IMR-90 (cell line): ENCODE measurements around the gene OPTN. TPM values are rescaled to one million over a fixed set of nuclear protein-coding genes. Genes with fewer than 3 reads are reported as not detected.

ENCODE experiments used
- ATAC-seq: fragments of 200-7000 bp; cut with Tn5 transposase; 2 replicates; pipeline ENCODE4 v1.9.1; 2020; ENCODE audit warnings: low read depth, mild to moderate bottlenecking, moderate library complexity
- BruUV-seq: library from RNA; stranded (reverse); fragments of 400-500 nt; replicated peaks from 2 replicates; lab custom pipeline; 2021; lab: Mats Ljungman, UMichigan
- CTCF ChIA-PET: fragments of 300-600 bp; formaldehyde crosslinking; extraction: SDS; loops from one replicate; lab custom pipeline; 2021; ENCODE audit warnings: antibody characterized with exemption; lab: Yijun Ruan, JAX
- POLR2A ChIA-PET: fragments of 300-600 bp; sonication (Branson Sonifier 250); formaldehyde crosslinking; loops from one replicate; lab custom pipeline; 2022; ENCODE audit warnings: antibody characterized with exemption; ENCODE audit not compliant: unreplicated experiment; lab: Charles Lee
- DNase-seq: peaks from one replicate; pipeline ENCODE4 v3.0.0; 2013
- H2AFZ ChIP-seq: replicated peaks from 2 replicates; pipeline ENCODE3; 2013; ENCODE audit warnings: low read length, mild to moderate bottlenecking; ENCODE audit not compliant: poor library complexity
- H2AK5ac ChIP-seq: 2 replicates; pipeline ENCODE4 v1.6.1; 2013; ENCODE audit warnings: low read depth, low read length, inconsistent platforms
- H2AK9ac ChIP-seq: replicated peaks from 2 replicates; pipeline ENCODE3; 2013; ENCODE audit warnings: mild to moderate bottlenecking, low read depth, low read length, moderate library complexity; ENCODE audit not compliant: poor library complexity
- H2BK120ac ChIP-seq: 2 replicates; pipeline ENCODE4 v1.6.1; 2013; ENCODE audit warnings: low read depth, low read length, inconsistent platforms
- H2BK15ac ChIP-seq: 3 replicates; pipeline ENCODE4 v1.6.1; 2013; ENCODE audit warnings: low read depth, low read length, inconsistent platforms
- H2BK20ac ChIP-seq: 2 replicates; pipeline ENCODE4 v1.6.1; 2013; ENCODE audit warnings: low read depth, mild to moderate bottlenecking, inconsistent platforms, low read length, moderate library complexity
- H2BK5ac ChIP-seq: 2 replicates; pipeline ENCODE4 v1.6.1; 2013; ENCODE audit warnings: mild to moderate bottlenecking, low read depth, low read length, inconsistent platforms; ENCODE audit not compliant: poor library complexity, severe bottlenecking
- H3K14ac ChIP-seq: replicated peaks from 2 replicates; pipeline ENCODE4 v1.6.1; 2013; ENCODE audit warnings: low read depth, low read length, inconsistent platforms
- H3K18ac ChIP-seq: 2 replicates; pipeline ENCODE4 v1.6.1; 2013; ENCODE audit warnings: low read depth, low read length, control low read depth
- H3K23ac ChIP-seq: 2 replicates; pipeline ENCODE4 v1.6.1; 2013; ENCODE audit warnings: low read depth, low read length, inconsistent platforms
- H3K27ac ChIP-seq: 2 replicates; pipeline ENCODE4 v1.5.1; 2013; ENCODE audit warnings: mild to moderate bottlenecking, control low read depth, low read length; ENCODE audit not compliant: insufficient read depth
- H3K27me3 ChIP-seq: 2 replicates; pipeline ENCODE4 v1.6.1; 2013; ENCODE audit warnings: low read length; ENCODE audit not compliant: control insufficient read depth, insufficient read depth
- H3K36me3 ChIP-seq: 2 replicates; pipeline ENCODE4 v1.6.1; 2013; ENCODE audit warnings: low read length, mixed read lengths; ENCODE audit not compliant: control insufficient read depth, insufficient read depth
- H3K4ac ChIP-seq: 2 replicates; pipeline ENCODE4 v1.6.1; 2013; ENCODE audit warnings: low read depth, low read length, inconsistent platforms
- H3K4me1 ChIP-seq: 2 replicates; pipeline ENCODE4 v1.6.1; 2013; ENCODE audit warnings: low read length, mixed read lengths; ENCODE audit not compliant: control insufficient read depth, insufficient read depth
- H3K4me2 ChIP-seq: 2 replicates; pipeline ENCODE4 v1.6.1; 2013; ENCODE audit warnings: low read depth, mild to moderate bottlenecking, control low read depth, low read length, moderate library complexity
- H3K4me3 ChIP-seq: 2 replicates; pipeline ENCODE4 v1.5.1; 2013; ENCODE audit warnings: low read depth, mild to moderate bottlenecking, control low read depth, low read length, moderate library complexity; ENCODE audit not compliant: insufficient read depth
- H3K56ac ChIP-seq: 2 replicates; pipeline ENCODE4 v1.6.1; 2013; ENCODE audit warnings: low read length, inconsistent platforms; ENCODE audit not compliant: insufficient read depth; ENCODE audit errors: extremely low read depth
- H3K79me1 ChIP-seq, 2 experiments: 2 replicates each; pipeline ENCODE4 v1.6.1; 2013; ENCODE audit warnings: low read length in 2 of 2, inconsistent platforms in 1 of 2, low read depth in 1 of 2
- H3K9ac ChIP-seq: 2 replicates; pipeline ENCODE4 v1.6.1; 2013; ENCODE audit warnings: low read depth, low read length, control low read depth
- H3K9me1 ChIP-seq: 2 replicates; pipeline ENCODE4 v1.6.1; 2013; ENCODE audit warnings: low read length, inconsistent platforms; ENCODE audit not compliant: insufficient read depth
- H3K9me3 ChIP-seq: 2 replicates; pipeline ENCODE4 v1.6.1; 2013; ENCODE audit warnings: low read length; ENCODE audit not compliant: control insufficient read depth, insufficient read depth
- H4K20me1 ChIP-seq: 2 replicates; pipeline ENCODE4 v1.6.1; 2013; ENCODE audit warnings: low read length, inconsistent platforms; ENCODE audit not compliant: insufficient read depth
- H4K5ac ChIP-seq: 2 replicates; pipeline ENCODE4 v1.6.1; 2013; ENCODE audit warnings: mild to moderate bottlenecking, low read depth, low read length, control low read depth
- H4K8ac ChIP-seq, 2 experiments: 2 replicates each; pipeline ENCODE4 v1.6.1; 2013; ENCODE audit warnings: low read depth in 2 of 2, low read length in 2 of 2, control low read depth in 1 of 2, inconsistent platforms in 1 of 2
- H4K91ac ChIP-seq: 2 replicates; pipeline ENCODE4 v1.6.1; 2013; ENCODE audit warnings: low read depth, low read length, inconsistent platforms; ENCODE audit not compliant: insufficient read depth
- BHLHE40 ChIP-seq: fragments of 150-350 bp; IDR thresholded peaks from 2 replicates; pipeline ENCODE4 v1.6.1; 2016; ENCODE audit warnings: mild to moderate bottlenecking, low read depth, low read length
- CEBPB ChIP-seq: IDR thresholded peaks from 2 replicates; pipeline ENCODE4 v1.6.1; 2012; ENCODE audit warnings: low read depth, low read length, improper control_type of control experiment
- FOS ChIP-seq: fragments of 150-350 bp; IDR thresholded peaks from 2 replicates; pipeline ENCODE4 v1.6.1; 2016; ENCODE audit warnings: low read depth, low read length
- MAFK ChIP-seq: IDR thresholded peaks from 2 replicates; pipeline ENCODE4 v1.6.1; 2012; ENCODE audit warnings: low read depth, low read length, improper control_type of control experiment
- NFE2L2 ChIP-seq: fragments of 150-350 bp; IDR thresholded peaks from 2 replicates; pipeline ENCODE4 v1.6.1; 2016; ENCODE audit warnings: low read depth, mild to moderate bottlenecking, low read length
- RCOR1 ChIP-seq: IDR thresholded peaks from 2 replicates; pipeline ENCODE4 v1.6.1; 2012; ENCODE audit warnings: mild to moderate bottlenecking, low read length, improper control_type of control experiment; ENCODE audit not compliant: insufficient replicate concordance
- RFX5 ChIP-seq: IDR thresholded peaks from 2 replicates; pipeline ENCODE4 v1.8.0; 2012; ENCODE audit warnings: low read depth, mild to moderate bottlenecking, low read length, moderate library complexity
- SMC3 ChIP-seq: fragments of 150-350 bp; IDR thresholded peaks from 2 replicates; pipeline ENCODE4 v1.6.1; 2016; ENCODE audit warnings: low read depth, mild to moderate bottlenecking, antibody characterized with exemption, low read length, moderate library complexity
- WGBS, 2 experiments: methylation state at CpG; one replicate each; pipeline versions ENCODE4 v1.1.5 to v1.1.7; 2013; ENCODE audit warnings: missing lambda C conversion rate in 2 of 2; ENCODE audit not compliant: insufficient read length in 1 of 2; ENCODE audit errors: extremely low coverage in 2 of 2; 5-methylcytosine and 5-hydroxymethylcytosine counted together
- dilution Hi-C: fragments of 300-500 bp; cut with HindIII; formaldehyde crosslinking; loops from one replicate; pipeline ENCODE4 v1.14.3; 2018; ENCODE audit warnings: low sequenced_read_pairs; ENCODE audit not compliant: unreplicated experiment
- in situ Hi-C: fragments of 300-500 bp; cut with MboI; formaldehyde crosslinking; loops from 3 replicates; pipeline ENCODE4 v1.14.3; 2019; ENCODE audit warnings: low sequenced_read_pairs, inconsistent platforms, mixed read lengths
- intact Hi-C: fragments of 100-400 bp; cut with micrococcal nuclease; formaldehyde crosslinking; loops from 2 replicates; pipeline ENCODE4 v1.10.0; 2022
- polyA plus RNA-seq, 3 experiments: library from polyadenylated mRNA; depleted of rRNA; stranded (reverse); fragments of >200 nt; gene quantifications; 2 replicates each; pipeline ENCODE4 v1.2.3, GENCODE V29; 2012; ENCODE audit warnings: low replicate concordance in 1 of 3
- total RNA-seq: library from RNA; depleted of rRNA; stranded (reverse); fragments of >200 nt; gene quantifications from 2 replicates; pipeline ENCODE4 v1.2.3, GENCODE V29; 2012
- TF ChIP-seq, protein P1 (sequence below): fragments of 150-350 bp; IDR thresholded peaks from 2 replicates; pipeline ENCODE4 v1.6.1; 2016; ENCODE audit warnings: low read depth, mild to moderate bottlenecking, low read length, moderate library complexity, borderline replicate concordance

Gene OPTN
- total and polyA plus RNA-seq, 2 of the 4 experiments (the other 2 are of a cell fraction): 34.8 to 41.4 TPM

DNA sequence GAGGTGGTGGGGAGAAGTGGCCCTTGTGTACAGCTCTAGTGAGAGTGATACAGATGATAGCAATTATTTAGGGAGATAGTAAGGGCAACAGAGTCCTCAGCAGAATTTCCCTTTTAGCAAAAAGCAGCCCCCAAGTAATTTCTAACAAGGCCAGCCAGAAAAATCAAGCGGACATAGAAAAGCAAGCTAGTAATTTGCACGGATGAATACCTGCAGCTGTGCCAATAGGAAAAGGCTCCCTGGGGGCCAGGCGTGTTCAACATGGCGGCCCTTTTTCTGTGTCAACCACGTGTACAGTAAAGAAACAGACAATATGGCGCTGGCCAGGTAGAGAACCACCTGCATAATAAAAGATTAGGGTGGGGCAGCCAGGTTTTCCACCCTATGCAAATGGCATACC, 68.8 kb downstream of the OPTN start:
- no peak overlapping the region for H2AK9ac ChIP-seq
- H4K5ac ChIP-seq: no peak overlapping the region
- H3K23ac ChIP-seq: no peak overlapping the region
- H3K9ac ChIP-seq: no peak overlapping the region
- TF ChIP-seq NFE2L2: no peak
- TF ChIP-seq SMC3: no peak
- TF ChIP-seq RFX5: no peak
- no peak for TF ChIP-seq MAFK
- no peak for TF ChIP-seq BHLHE40
- TF ChIP-seq CEBPB: no peak
- TF ChIP-seq, protein P1, sequence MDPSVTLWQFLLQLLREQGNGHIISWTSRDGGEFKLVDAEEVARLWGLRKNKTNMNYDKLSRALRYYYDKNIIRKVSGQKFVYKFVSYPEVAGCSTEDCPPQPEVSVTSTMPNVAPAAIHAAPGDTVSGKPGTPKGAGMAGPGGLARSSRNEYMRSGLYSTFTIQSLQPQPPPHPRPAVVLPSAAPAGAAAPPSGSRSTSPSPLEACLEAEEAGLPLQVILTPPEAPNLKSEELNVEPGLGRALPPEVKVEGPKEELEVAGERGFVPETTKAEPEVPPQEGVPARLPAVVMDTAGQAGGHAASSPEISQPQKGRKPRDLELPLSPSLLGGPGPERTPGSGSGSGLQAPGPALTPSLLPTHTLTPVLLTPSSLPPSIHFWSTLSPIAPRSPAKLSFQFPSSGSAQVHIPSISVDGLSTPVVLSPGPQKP: no peak
- no peak for TF ChIP-seq FOS
- no peak for TF ChIP-seq RCOR1
- no peak overlapping the region for H2BK5ac ChIP-seq
- no peak overlapping the region for H3K4ac ChIP-seq
- H3K56ac ChIP-seq: no peak overlapping the region
- no peak overlapping the region for H2AFZ ChIP-seq
- no peak overlapping the region for H2BK120ac ChIP-seq
- no peak for ATAC-seq
- no peak overlapping the region for H2AK5ac ChIP-seq
- H4K8ac ChIP-seq: no peak overlapping the region
- no peak overlapping the region for H3K4me3 ChIP-seq
- H4K20me1 ChIP-seq: peaks cover 3% of the 10 kb centered on the region; the same call in 1 of the 2 replicates
- ChIA-PET POLR2A (no interaction called here), CTCF (no interaction called here)
- H3K9me3 ChIP-seq: no peaks in the 10 kb centered on the region
- H3K18ac ChIP-seq: no peak overlapping the region
- in situ Hi-C loops (no loop called here), dilution Hi-C loops (no loop called here), intact Hi-C loops (no loop called here)
- H3K36me3 ChIP-seq: peaks cover 5% of the 10 kb centered on the region
- no peak overlapping the region for H2BK15ac ChIP-seq
- no peaks in the 10 kb centered on the region for H3K27me3 ChIP-seq
- 73% methylated on average over 3 of the region's 6 CpGs; no CpG with 5 or more reads in 1 of the 2 experiments for WGBS, 2 experiments
- H2BK20ac ChIP-seq: no peak overlapping the region
- H3K4me2 ChIP-seq: no peak overlapping the region
- no peak for DNase-seq
- H3K9me1 ChIP-seq: no peaks in the 10 kb centered on the region
- no peaks in the 10 kb centered on the region for H3K4me1 ChIP-seq
- H4K91ac ChIP-seq: no peak overlapping the region
- no peak overlapping the region for H3K27ac ChIP-seq
- no peak overlapping the region for H3K14ac ChIP-seq
- BruUV-seq: no TSS peak
- peaks cover 11 to 12% of the 10 kb centered on the region in 2 experiments for H3K79me1 ChIP-seq
